PFSK-1 (cell line): Measurements from ENCODE around the gene DUXB.

Source experiments
- POLR2AphosphoS5 ChIP-seq: IDR thresholded peaks from 2 replicates; pipeline ENCODE4 v1.6.1; 2012; ENCODE audit warnings: low read depth, mild to moderate bottlenecking, control low read depth, low read length, moderate library complexity
- TAF1 ChIP-seq: IDR thresholded peaks from 2 replicates; pipeline ENCODE4 v1.6.1; 2012; ENCODE audit warnings: low read length, control low read depth, borderline replicate concordance; ENCODE audit not compliant: insufficient read depth
- TF ChIP-seq, protein P1 (sequence below), 2 experiments: IDR thresholded peaks; 2 replicates each; pipeline versions ENCODE4 v1.6.1 to v1.8.0; 2011 to 2012; ENCODE audit warnings: low read depth in 2 of 2, low read length in 2 of 2, control low read depth in 1 of 2, inconsistent platforms in 1 of 2, mild to moderate bottlenecking in 1 of 2, moderate library complexity in 1 of 2; ENCODE audit not compliant: insufficient read depth in 1 of 2

DNA sequence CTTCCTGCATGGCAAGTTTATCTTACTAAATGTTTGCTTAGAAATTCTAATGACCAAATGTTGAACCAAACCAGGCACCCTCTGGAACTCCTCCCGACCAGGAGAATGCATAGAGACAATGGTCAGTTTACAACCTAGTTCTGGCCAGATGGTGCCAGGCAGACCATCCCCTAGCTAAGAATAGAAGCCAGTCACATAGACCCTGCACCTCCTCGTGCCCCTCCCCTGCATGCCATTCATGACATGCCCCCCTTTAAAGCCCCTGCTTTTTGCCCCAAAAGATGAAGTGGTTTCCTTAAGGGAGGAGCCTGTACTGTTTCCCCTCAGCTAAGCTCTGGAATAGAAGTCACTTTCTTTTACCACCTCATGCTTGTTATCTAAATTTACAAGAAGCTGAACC lies 31.6 kb upstream of the DUXB start:
- TF ChIP-seq, protein P1, sequence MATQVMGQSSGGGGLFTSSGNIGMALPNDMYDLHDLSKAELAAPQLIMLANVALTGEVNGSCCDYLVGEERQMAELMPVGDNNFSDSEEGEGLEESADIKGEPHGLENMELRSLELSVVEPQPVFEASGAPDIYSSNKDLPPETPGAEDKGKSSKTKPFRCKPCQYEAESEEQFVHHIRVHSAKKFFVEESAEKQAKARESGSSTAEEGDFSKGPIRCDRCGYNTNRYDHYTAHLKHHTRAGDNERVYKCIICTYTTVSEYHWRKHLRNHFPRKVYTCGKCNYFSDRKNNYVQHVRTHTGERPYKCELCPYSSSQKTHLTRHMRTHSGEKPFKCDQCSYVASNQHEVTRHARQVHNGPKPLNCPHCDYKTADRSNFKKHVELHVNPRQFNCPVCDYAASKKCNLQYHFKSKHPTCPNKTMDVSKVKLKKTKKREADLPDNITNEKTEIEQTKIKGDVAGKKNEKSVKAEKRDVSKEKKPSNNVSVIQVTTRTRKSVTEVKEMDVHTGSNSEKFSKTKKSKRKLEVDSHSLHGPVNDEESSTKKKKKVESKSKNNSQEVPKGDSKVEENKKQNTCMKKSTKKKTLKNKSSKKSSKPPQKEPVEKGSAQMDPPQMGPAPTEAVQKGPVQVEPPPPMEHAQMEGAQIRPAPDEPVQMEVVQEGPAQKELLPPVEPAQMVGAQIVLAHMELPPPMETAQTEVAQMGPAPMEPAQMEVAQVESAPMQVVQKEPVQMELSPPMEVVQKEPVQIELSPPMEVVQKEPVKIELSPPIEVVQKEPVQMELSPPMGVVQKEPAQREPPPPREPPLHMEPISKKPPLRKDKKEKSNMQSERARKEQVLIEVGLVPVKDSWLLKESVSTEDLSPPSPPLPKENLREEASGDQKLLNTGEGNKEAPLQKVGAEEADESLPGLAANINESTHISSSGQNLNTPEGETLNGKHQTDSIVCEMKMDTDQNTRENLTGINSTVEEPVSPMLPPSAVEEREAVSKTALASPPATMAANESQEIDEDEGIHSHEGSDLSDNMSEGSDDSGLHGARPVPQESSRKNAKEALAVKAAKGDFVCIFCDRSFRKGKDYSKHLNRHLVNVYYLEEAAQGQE (IDR thresholded peaks at IDR 0.05; ENCODE audit: insufficient read depth in 1 of 2, low read depth in 2 of 2, low read length in 2 of 2), result no peak
- TF ChIP-seq POLR2AphosphoS5 (no peak), TAF1 (no peak)
